Activated naive CD4-positive, alpha-beta T cell treated with anti-CD3 and anti-CD28 coated beads for 36 hours (primary cell): ENCODE results near the gene MLC1. TPM values are rescaled to one million over a fixed set of nuclear protein-coding genes. Genes with fewer than 3 reads are reported as not detected.

Source experiments
- CTCF ChIA-PET: fragments of 350-600 bp; sonication (Branson Sonifier 250); formaldehyde crosslinking; loops from one replicate; lab custom pipeline; 2021; ENCODE audit warnings: antibody characterized with exemption; lab: Charles Lee
- DNase-seq: peaks from one replicate; pipeline ENCODE4 v3.0.0-alpha.2; 2020
- H3K27ac Mint-ChIP-seq: one replicate; pipeline ENCODE4 v1.8.0; 2021; ENCODE audit warnings: mild to moderate bottlenecking, mixed read lengths
- H3K27me3 Mint-ChIP-seq: one replicate; pipeline ENCODE4 v1.8.0; 2021; ENCODE audit warnings: low read depth, mixed read lengths
- H3K36me3 Mint-ChIP-seq: one replicate; pipeline ENCODE4 v1.8.0; 2021; ENCODE audit warnings: low read depth, mixed read lengths
- H3K4me1 Mint-ChIP-seq: one replicate; pipeline ENCODE4 v1.8.0; 2021; ENCODE audit warnings: low read depth, mixed read lengths
- H3K4me3 Mint-ChIP-seq: one replicate; pipeline ENCODE4 v1.8.0; 2021; ENCODE audit warnings: mild to moderate bottlenecking, moderate library complexity, mixed read lengths
- H3K9me3 Mint-ChIP-seq: one replicate; pipeline ENCODE4 v1.8.0; 2021; ENCODE audit warnings: mixed read lengths
- intact Hi-C: fragments of 100-400 bp; cut with micrococcal nuclease; formaldehyde crosslinking; loops from one replicate; pipeline ENCODE4 v1.15.1; 2023
- total RNA-seq, 2 experiments: library from RNA; stranded (reverse); gene quantifications; one replicate each; pipeline ENCODE4 v1.2.3, GENCODE V29; 2021

MLC1 gene
- total RNA-seq, 2 experiments from 2014 or later = 0.05 TPM; not detected in 1

- no peak overlapping the region for H3K27ac Mint-ChIP-seq
- CTCF ChIA-PET = no interaction called here
- H3K9me3 Mint-ChIP-seq = peaks cover 8% of the 10 kb centered on the region
- peaks cover 13% of the 10 kb centered on the region for H3K4me1 Mint-ChIP-seq
- no peak for DNase-seq
- intact Hi-C loops = no loop called here
- H3K27me3 Mint-ChIP-seq = peaks cover 26% of the 10 kb centered on the region
- no peak overlapping the region for H3K4me3 Mint-ChIP-seq
- peaks cover 8% of the 10 kb centered on the region for H3K36me3 Mint-ChIP-seq
Measured at GRCh38 chr22:50082197-50082715, 3.0 kb downstream of the MLC1 start.

DNA sequence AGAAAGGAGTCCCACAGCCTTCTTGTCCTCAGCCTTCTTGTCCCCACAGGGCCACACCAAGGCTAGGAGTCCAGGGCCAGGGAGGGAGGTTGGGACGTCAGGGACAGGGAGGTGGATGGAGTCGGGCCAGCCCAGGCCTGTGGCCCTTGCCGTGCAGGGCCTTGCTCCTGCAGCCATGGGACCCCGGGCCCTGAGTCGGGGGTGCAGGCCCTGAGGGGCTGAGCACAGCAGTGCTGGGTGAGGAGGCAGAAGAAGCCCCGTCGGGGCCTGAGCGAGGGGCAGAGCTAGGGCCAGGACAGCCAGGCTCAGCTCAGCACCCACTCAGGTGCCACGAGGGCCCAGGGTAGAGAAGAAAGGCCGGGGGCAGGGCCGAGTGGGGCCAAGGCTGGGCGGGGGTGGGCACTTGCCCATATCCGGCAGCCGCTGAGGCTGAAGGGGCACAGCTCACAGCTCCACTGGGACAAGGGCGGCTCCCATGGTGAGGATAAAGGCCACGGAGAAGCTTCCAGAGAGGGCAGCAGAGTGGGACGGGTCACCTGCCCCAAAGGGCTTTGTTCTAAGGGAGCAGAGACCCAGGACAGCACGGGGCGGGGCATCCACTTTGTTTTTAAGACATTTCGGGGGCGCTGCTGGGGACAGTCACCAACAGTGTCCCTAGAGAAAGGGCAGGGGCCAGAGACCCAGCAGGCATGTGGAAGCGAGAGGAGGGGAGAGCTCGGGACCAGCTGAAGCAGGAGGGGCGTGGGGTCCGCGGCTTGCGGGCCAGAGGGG lies 3.6 kb downstream of the MLC1 start:
- Mint-ChIP-seq H3K27ac (no peak overlapping the region), H3K4me3 (no peak overlapping the region), H3K27me3 (peaks cover 20% of the 10 kb centered on the region), H3K9me3 (peaks cover 1% of the 10 kb centered on the region), H3K36me3 (peaks cover 2% of the 10 kb centered on the region), H3K4me1 (peaks cover 13% of the 10 kb centered on the region)
- DNase-seq = no peak
- intact Hi-C loops = no loop called here
- CTCF ChIA-PET = no interaction called here

- Mint-ChIP-seq H3K4me3 (no peak overlapping the region), H3K9me3 (no peaks in the 10 kb centered on the region), H3K27ac (no peak overlapping the region), H3K4me1 (peaks cover 6% of the 10 kb centered on the region), H3K36me3 (no peaks in the 10 kb centered on the region), H3K27me3 (peaks cover 13% of the 10 kb centered on the region)
- no peak for DNase-seq
- CTCF ChIA-PET = no interaction called here
- intact Hi-C loops = no loop called here
Measured at GRCh38 chr22:50080077-50080465, 5.2 kb downstream of the MLC1 start.

DNA sequence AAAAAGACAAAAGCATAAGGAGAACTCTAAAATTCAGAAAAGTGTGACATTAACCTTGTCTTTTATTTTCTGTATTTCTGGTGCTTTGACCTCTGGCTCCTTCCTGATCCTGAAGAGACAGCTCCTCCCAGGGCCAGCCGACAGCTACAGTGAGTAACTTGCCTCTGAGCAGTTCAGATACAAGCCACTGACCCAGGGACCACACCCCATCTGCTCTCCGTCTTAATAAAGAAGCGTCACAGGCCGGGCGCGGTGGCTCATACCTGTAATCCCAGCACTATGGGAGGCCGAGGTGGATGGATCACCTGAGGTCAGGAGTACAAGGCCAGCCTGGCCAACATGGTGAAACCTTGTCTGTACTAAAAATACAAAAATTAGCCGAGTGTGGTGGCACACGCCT lies 6.5 kb downstream of the MLC1 start:
- CTCF ChIA-PET = interaction anchor here (0.7 kb wide), 1 partner anchor 1098 kb away, joined by 5 read pairs; no protein-coding TSS in a partner anchor
- H3K9me3 Mint-ChIP-seq = no peaks in the 10 kb centered on the region
- H3K4me1 Mint-ChIP-seq = no peaks in the 10 kb centered on the region
- H3K27ac Mint-ChIP-seq = no peak overlapping the region
- H3K27me3 Mint-ChIP-seq = peaks cover 9% of the 10 kb centered on the region
- no peak overlapping the region for H3K4me3 Mint-ChIP-seq
- DNase-seq = no peak
- intact Hi-C loops = no loop called here
- H3K36me3 Mint-ChIP-seq = no peaks in the 10 kb centered on the region

DNA sequence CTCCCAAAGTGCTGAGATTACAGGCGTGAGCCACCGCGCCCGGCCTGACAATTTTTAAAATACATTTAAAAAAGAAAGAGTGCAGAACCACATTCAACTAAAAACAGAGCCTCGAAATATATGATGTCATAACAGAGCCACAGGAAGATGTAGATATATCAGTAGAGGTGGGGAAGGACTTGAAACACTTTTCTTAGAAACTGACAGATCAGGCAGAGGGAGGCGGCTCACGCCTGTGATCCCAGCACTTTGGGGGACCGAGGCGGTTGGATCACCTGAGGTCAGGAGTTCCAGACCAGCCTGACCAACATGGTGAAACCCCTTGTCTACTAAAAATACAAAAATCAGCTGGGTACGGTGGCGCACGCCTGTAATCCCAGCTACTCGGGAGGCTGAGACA lies 7.0 kb downstream of the MLC1 start:
- Mint-ChIP-seq H3K36me3 (no peaks in the 10 kb centered on the region), H3K9me3 (no peaks in the 10 kb centered on the region), H3K27ac (no peak overlapping the region), H3K4me1 (no peaks in the 10 kb centered on the region), H3K27me3 (peaks cover 5% of the 10 kb centered on the region), H3K4me3 (no peak overlapping the region)
- CTCF ChIA-PET = interaction anchor here (0.7 kb wide), 1 partner anchor 1097 kb away, joined by 5 read pairs; no protein-coding TSS in a partner anchor
- intact Hi-C loops = no loop called here
- DNase-seq = no peak

GRCh38 chr22:50076646-50077535 lies 8.3 kb downstream of the MLC1 start:
- no peak for DNase-seq
- intact Hi-C loops = no loop called here

DNA sequence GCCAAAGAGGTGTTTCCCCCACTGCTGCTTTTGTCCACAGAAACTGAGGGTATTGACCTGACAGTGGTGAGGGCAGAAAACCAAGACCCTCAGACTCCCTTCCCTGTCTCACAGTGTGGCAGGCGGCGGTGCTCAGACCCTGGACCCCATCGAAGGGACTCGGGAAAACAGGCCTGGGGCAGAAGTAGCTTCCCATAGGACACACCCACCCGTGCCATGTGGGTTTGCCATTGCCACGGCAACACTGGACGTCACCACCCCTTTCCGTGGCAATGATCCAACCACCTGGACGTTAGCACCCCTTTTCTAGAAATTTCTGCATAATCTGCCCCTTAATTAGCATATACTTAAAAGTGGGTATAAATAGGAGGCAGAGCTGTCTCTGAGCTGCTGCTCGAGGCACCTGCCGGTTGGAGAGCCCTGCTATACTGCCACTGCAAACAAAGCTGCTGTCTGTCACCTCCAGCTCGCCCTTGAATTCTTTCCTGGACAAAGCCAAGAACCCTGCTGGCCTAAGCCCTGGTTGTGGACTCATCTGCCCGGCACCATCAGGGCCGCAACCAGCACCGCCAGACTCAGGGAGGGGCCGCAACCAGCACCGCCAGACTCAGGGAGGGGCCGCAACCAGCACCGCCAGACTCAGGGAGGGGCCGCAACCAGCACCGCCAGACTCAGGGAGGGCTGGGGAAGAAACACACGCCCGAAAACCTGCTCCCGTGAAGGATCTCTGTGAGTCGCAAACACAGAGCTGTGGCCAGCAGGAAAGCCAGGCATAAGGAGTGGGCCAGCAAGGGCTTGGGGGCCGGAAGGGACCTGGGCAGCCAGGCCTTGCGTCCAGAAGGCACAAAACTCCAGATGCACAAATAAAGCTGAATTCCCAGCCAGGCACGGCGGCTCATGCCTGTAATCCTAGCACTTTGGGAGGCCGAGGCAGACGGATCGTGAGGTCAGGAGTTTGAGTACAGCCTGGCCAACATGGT lies 10.4 kb downstream of the MLC1 start:
- Mint-ChIP-seq H3K4me3 (no peak overlapping the region), H3K27ac (no peak overlapping the region), H3K27me3 (no peaks in the 10 kb centered on the region), H3K4me1 (no peaks in the 10 kb centered on the region), H3K9me3 (no peaks in the 10 kb centered on the region), H3K36me3 (no peaks in the 10 kb centered on the region)
- CTCF ChIA-PET = interaction anchor here (0.6 kb wide), 1 partner anchor 135 kb away, joined by 3 read pairs; no protein-coding TSS in a partner anchor
- intact Hi-C loops = no loop called here
- DNase-seq = no peak

More at GRCh38 chr22:50076646-50077535, 8.3 kb downstream of the MLC1 start:
- no peaks in the 10 kb centered on the region for H3K27me3 Mint-ChIP-seq
- no peaks in the 10 kb centered on the region for H3K4me1 Mint-ChIP-seq
- H3K9me3 Mint-ChIP-seq = no peaks in the 10 kb centered on the region
- no peak overlapping the region for H3K27ac Mint-ChIP-seq
- no peak overlapping the region for H3K4me3 Mint-ChIP-seq
- CTCF ChIA-PET = no interaction called here
- H3K36me3 Mint-ChIP-seq = no peaks in the 10 kb centered on the region

GRCh38 chr22:50074056-50074455 lies 11.2 kb downstream of the MLC1 start:
- intact Hi-C loops = no loop called here
- no peak overlapping the region for H3K27ac Mint-ChIP-seq
- DNase-seq = no peak
- no peak overlapping the region for H3K4me3 Mint-ChIP-seq
- H3K36me3 Mint-ChIP-seq = no peaks in the 10 kb centered on the region
- CTCF ChIA-PET = no interaction called here
- no peaks in the 10 kb centered on the region for H3K27me3 Mint-ChIP-seq
- no peaks in the 10 kb centered on the region for H3K9me3 Mint-ChIP-seq
- no peaks in the 10 kb centered on the region for H3K4me1 Mint-ChIP-seq

DNA sequence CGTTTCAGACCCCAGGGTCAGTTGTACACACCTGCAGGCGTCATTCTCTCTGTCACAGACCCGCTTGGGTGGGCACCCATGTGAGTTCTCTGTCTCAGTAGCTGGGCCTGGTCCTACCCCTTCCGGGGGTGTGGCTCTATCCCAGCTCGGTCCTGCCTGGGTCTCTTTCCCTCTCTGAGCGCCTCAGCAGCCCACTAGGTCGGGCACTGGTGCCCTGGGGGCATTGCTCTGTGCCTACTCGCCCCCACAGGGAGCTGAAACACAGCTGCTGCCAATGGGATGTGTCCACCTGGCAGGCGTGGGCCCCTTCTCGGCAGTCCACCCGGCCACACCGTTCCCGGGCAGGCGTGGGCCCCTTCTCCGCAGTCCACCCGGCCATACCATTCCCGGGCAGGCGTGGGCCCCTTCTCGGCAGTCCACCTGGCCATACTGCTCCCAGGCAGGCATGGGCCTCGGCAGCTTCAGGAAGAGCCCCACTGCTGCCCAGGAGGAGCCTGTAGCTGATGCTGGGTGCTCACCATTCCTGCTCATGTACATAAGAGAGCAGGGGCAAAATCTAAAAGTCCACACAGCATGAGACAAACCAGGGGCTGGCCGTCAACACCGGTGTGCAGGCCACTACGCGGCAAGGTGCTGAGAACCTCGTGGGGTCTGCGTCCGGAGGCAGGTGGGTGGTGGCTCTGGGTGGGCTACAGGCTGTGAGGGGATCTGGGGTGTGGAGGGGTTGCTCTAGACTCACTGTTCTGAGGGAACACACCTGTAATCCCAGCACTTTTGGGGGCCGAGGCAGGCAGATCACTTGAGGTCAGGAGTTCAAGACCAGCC lies 12.3 kb downstream of the MLC1 start:
- no peaks in the 10 kb centered on the region for H3K9me3 Mint-ChIP-seq
- H3K4me1 Mint-ChIP-seq = no peaks in the 10 kb centered on the region
- CTCF ChIA-PET = no interaction called here
- no peaks in the 10 kb centered on the region for H3K27me3 Mint-ChIP-seq
- H3K36me3 Mint-ChIP-seq = no peaks in the 10 kb centered on the region
- intact Hi-C loops = no loop called here
- no peak overlapping the region for H3K27ac Mint-ChIP-seq
- no peak overlapping the region for H3K4me3 Mint-ChIP-seq
- no peak for DNase-seq

DNA sequence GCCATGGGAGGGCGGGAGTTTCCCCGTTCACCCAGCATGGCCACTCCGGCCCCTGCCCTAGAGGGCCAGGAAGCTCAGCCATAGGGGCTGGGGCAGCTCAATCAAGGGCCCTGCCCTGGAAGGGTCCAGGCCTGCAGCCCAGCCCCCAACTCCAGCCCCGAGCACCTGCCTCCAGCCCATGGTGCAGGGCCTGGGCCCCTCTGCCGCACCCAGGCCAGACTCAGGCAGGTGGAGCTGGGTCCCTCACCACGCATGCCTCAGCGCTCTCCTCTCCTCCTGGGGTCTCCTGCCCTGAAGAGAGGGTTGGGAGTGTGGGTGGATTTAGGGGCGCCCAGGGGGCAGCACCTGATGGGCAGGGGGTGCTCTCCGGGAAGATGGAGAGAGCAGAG lies 13.1 kb downstream of the MLC1 start:
- CTCF ChIA-PET = no interaction called here
- intact Hi-C loops = no loop called here
- no peaks in the 10 kb centered on the region for H3K27me3 Mint-ChIP-seq

GRCh38 chr22:50071432-50072166 lies 13.6 kb downstream of the MLC1 start:
- Mint-ChIP-seq H3K4me3 (no peak overlapping the region), H3K36me3 (no peaks in the 10 kb centered on the region), H3K27me3 (no peaks in the 10 kb centered on the region), H3K27ac (no peak overlapping the region), H3K4me1 (no peaks in the 10 kb centered on the region), H3K9me3 (no peaks in the 10 kb centered on the region)
- CTCF ChIA-PET = no interaction called here
- intact Hi-C loops = no loop called here
- DNase-seq = no peak

More for the DNA sequence above, 13.1 kb downstream of the MLC1 start:
- no peak for DNase-seq
- no peaks in the 10 kb centered on the region for H3K36me3 Mint-ChIP-seq
- no peak overlapping the region for H3K4me3 Mint-ChIP-seq
- H3K27ac Mint-ChIP-seq = no peak overlapping the region
- no peaks in the 10 kb centered on the region for H3K4me1 Mint-ChIP-seq
- no peaks in the 10 kb centered on the region for H3K9me3 Mint-ChIP-seq
